Skeletal muscle satellite cell (primary cell): ENCODE data around the gene HDGFL2. TPM values are rescaled to one million over a fixed set of nuclear protein-coding genes. Genes with fewer than 3 reads are reported as not detected.

Source experiments
- H3K27me3 ChIP-seq: 2 replicates; pipeline ENCODE4 v1.7.0; 2013; ENCODE audit warnings: low read length; ENCODE audit not compliant: control insufficient read depth, insufficient read depth
- H3K36me3 ChIP-seq: 2 replicates; pipeline ENCODE4 v1.7.0; 2013; ENCODE audit warnings: mild to moderate bottlenecking, control low read depth, low read length; ENCODE audit not compliant: insufficient read depth
- H3K4me1 ChIP-seq: 2 replicates; pipeline ENCODE4 v1.7.0; 2013; ENCODE audit warnings: low read length; ENCODE audit not compliant: control insufficient read depth, insufficient read depth
- H3K4me2 ChIP-seq: 2 replicates; pipeline ENCODE4 v1.7.0; 2013; ENCODE audit warnings: mild to moderate bottlenecking, low read length
- H3K4me3 ChIP-seq: 2 replicates; pipeline ENCODE4 v1.7.0; 2013; ENCODE audit warnings: low read length
- H3K9ac ChIP-seq: 2 replicates; pipeline ENCODE4 v1.7.0; 2013; ENCODE audit warnings: mild to moderate bottlenecking, low read depth, low read length, moderate library complexity
- H3K9me3 ChIP-seq: replicated peaks from 2 replicates; pipeline ENCODE4 v1.7.0; 2013; ENCODE audit warnings: mild to moderate bottlenecking, control low read depth, low read length
- small RNA-seq: library from RNA; depleted of rRNA; stranded (forward); fragments of <200 nt; gene quantifications from one replicate; pipeline ENCODE3, GENCODE V24; 2012

HDGFL2 gene

DNA sequence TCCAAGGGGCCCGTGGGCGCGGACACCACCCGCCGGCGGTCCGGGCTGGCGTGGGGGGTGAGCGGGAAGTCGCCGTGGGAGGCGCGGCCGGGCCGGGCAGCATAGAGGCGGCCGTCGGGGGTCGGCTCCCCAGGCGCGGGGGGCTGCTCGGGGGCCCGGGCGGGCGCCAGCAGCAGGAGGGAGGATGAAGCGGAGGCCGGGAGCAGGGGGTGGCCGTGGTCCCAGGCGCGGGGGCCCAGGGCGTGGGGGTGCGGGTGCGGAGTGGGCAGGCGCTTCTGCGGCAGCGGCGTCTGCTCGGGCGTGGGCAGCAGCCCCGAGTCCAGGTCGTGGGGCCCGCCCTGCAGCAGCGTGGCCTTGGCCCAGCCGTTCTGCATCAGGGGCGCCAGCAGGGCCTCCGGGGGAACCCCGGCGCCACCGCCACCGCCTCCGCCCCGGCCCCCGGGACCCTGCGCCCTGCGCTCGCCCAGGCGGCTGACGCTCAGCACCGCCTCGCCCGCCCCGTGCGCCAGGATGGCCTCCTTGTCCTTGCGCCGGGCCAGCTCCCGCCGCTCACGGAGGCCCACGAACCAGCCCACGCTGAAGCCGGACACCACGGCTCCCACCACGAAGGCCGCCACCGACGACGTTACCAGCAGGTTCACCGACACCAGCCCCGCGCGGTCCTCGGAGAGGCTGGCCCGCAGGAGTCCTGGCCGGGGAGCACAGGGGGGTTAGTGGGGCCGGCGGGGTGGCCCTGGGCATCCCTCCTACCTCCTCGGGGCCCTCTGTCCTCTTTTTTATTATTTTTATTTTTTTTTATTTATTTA, 71.9 kb downstream of the HDGFL2 start:
- no peak overlapping the region for H3K9ac ChIP-seq
- H3K4me1 ChIP-seq, result no peaks in the 10 kb centered on the region
- no peak overlapping the region for H3K4me2 ChIP-seq
- no peak overlapping the region for H3K4me3 ChIP-seq
- H3K9me3 ChIP-seq, result no peaks in the 10 kb centered on the region
- peaks cover 14% of the 10 kb centered on the region for H3K27me3 ChIP-seq
- no peaks in the 10 kb centered on the region for H3K36me3 ChIP-seq

DNA sequence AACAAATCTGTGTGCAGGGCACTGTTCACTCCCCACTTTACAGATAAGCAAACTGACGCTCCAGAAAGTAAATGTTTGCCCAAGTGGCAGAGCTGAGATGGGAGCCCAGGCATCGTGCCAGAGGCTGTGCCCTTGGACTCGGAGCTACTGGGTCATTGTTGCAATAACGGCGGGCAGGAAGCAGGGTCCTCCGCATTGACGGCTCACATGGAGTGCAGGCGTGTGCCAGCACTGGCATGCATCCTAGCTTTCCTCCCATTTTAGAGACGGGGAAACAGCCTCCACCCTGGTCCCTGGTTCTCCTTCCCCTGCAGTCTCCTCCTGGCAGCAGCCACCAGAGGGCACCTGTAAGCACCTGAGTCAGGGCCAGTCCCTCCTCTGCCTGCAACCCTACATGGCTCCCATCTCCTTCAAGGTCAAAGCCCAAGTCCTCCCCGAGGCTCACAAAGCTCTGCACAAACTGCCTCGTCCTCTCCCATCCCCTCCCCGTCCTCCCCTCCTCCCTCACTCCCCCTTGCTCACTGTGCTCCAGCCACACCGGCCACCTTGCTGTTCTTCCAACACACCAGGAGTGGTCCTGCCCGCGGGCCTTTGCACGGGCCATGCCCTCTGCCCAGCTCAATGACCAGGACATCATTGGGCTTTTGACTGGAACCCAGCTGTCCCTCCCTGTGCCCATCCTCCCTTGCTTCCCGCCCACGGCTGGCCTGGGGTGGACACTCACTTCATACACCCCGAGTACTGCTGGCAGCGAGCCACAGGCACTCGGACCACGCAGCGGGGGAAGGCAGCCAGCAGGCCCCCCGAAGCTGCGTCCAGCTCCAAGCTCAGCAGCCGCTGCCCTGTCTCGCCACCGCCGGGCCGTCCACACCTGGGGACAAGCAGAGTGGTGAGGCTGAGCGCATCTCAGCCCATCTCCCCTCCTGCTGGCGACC, 75.5 kb downstream of the HDGFL2 start:
- Histone ChIP-seq H3K4me1 (no peaks in the 10 kb centered on the region), H3K36me3 (no peaks in the 10 kb centered on the region), H3K9ac (no peak overlapping the region), H3K4me2 (no peak overlapping the region), H3K27me3 (peaks cover 4% of the 10 kb centered on the region), H3K4me3 (no peak overlapping the region), H3K9me3 (no peaks in the 10 kb centered on the region)

- no peaks in the 10 kb centered on the region for H3K4me1 ChIP-seq
- no peaks in the 10 kb centered on the region for H3K36me3 ChIP-seq
- no peak overlapping the region for H3K4me2 ChIP-seq
- no peak overlapping the region for H3K9ac ChIP-seq
- H3K4me3 ChIP-seq, result no peak overlapping the region
- no peaks in the 10 kb centered on the region for H3K9me3 ChIP-seq
- H3K27me3 ChIP-seq, result peaks cover 4% of the 10 kb centered on the region
Observed at GRCh38 chr19:4548238-4548584, 76.1 kb downstream of the HDGFL2 start.

DNA sequence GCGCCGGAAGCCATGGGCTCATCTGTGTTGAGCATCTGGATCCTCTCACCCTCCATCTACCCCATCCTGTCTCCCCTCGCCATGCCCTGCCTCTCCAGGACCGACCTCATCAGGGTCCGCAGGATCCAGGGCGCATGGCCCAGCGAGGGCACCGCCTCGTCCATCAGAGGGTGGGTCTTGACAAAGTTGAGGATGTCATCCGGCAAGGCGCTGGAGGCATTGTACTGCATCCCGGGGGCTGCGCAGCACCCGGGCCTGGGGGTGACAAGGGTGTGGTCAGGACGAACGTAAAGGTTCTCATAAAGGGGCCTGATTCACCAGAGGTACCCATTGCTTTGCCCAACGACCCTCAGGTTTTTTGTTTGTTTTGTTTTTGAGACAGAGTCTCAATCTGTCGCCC, 77.9 kb downstream of the HDGFL2 start:
- no peaks in the 10 kb centered on the region for H3K4me1 ChIP-seq
- peaks cover 4% of the 10 kb centered on the region for H3K27me3 ChIP-seq
- no peak overlapping the region for H3K4me3 ChIP-seq
- H3K36me3 ChIP-seq, result no peaks in the 10 kb centered on the region
- H3K9me3 ChIP-seq, result no peaks in the 10 kb centered on the region
- no peak overlapping the region for H3K9ac ChIP-seq
- no peak overlapping the region for H3K4me2 ChIP-seq

DNA sequence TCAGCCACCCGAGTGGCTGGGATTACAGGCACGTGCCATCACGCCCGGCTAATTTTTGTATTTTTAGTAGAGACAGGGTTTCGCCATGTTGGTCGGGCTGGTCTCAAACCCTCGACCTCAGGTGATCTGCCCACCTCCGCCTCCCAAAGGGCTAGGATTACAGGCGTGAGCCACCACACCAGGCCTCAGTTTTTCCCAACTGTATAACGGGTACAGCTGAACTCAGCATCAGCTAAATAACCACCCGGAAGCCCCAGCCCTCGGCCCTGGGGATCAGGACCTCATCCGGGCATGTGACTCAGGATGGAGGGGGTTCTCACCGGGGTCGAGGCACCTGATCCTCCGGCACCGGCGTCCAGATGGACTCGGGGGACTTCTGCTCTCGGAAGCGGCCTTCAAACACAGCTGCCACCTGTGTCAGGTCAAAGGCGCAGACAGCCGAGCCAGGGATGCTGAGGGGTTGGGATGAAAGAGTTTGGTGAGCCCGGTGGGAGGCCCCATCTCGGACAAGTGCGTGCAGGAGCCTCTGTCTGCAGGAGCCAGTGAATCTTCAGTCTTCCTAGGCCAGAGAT, 78.5 kb downstream of the HDGFL2 start:
- no peaks in the 10 kb centered on the region for H3K9me3 ChIP-seq
- H3K4me2 ChIP-seq, result no peak overlapping the region
- H3K9ac ChIP-seq, result no peak overlapping the region
- H3K36me3 ChIP-seq, result no peaks in the 10 kb centered on the region
- H3K27me3 ChIP-seq, result peaks cover 4% of the 10 kb centered on the region
- no peaks in the 10 kb centered on the region for H3K4me1 ChIP-seq
- no peak overlapping the region for H3K4me3 ChIP-seq

Small RNA genes lying within 50 kb of the gene (small RNA-seq; reads per million reads assigned to genes)
- not detected for gene MIR4746
